GM21381 (cell line): ENCODE data around the gene SLC6A8.
"Not testable (repeated sequence)": the region's sequence is repeated elsewhere in the genome, so short reads cannot be mapped to it uniquely, and the experiment has no call there.

ENCODE experiments used
- ATAC-seq: cut with Tn5 transposase; IDR thresholded peaks from one replicate; pipeline ENCODE4 v1.9.1; 2021; ENCODE audit warnings: mild to moderate bottlenecking, moderate library complexity; ENCODE audit not compliant: unreplicated experiment

SLC6A8 gene

DNA sequence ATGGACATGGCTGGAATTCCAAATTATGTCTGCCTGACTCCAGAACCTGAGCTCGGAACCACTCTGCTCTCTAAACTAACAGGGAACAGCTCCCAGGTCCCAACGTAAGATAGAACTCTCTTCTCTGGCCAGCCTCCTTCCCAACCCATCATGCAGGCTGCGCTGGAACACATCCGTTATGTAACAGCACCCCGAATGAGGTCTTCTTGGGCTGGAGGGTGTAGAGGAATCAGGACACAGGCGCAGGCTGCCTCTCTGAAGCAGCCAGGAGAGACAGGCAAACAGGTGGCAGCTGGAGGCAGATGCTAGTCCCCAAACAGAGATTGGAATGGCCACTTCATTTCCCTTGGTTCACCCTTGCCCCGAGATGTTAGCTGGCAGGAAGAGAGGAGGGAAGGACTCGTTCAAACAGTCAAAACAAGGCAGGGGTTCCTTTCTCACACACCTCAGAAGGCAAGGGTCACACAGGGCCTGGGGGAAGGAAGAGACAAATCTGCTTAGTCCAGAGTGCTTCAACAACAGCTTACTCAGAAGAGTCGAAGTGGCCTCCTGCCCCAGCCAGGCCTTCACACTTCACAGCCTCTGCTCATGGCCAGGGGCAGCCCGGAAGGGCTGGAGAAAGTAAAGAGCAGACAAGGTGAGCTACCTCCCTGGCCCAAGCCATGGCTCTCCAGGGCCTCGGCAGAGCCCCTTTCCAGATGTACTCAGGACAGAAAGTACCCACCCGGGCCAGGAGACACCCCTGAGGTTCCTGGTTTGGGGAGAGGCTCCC is 17.1 kb downstream of the SLC6A8 start:
- not testable (repeated sequence) for ATAC-seq

DNA sequence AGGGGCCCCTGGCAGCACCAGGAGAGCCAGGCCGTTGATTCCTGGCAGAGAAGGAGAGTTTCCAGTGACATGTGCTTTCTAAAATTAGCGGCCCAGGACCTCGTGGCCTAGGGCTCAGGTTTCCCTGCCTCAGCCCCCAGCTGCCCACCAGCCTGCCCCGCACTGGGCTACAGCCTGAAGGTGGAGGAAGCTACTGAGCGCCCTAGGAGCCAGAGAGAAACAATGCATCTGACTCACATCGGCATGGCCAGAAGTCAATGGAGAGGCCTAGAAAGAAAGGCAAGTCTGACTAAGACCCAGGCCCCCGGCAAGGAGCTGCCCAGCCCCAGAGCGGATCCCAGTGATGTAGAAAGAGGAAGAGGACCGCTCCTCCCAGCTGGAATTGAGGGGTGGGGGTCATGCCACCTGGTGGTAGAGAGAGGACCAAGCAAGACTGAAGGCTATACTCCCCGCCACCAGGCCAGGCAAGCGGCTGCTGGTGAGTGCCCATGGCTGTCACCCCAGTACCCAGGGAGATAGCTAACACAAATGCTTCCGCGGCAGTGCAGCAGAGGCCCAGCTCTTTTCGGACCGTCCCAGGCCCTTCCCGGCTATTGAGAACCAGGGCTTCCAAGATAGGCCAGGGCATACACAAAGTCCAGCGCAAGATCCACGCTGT is 17.8 kb downstream of the SLC6A8 start:
- not testable (repeated sequence) for ATAC-seq

DNA sequence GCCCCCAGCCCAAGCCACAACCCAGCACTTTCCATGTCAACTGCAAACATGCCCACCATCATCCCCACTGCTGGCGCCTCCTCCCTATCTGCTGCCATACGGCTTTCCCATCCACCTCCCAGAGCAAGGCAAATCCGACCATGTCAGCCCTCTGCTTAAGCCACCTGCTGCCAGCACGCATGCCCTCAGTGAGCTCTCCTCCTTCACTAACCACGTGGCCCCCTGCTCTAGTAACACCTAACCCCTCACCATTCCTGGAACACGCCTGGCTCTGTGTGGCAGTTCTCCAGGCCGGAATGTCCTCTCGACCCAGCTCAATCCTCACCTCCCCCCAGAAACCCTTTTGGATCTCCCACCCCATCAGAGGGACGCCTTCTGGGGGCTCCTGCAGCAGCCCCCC is 19.1 kb downstream of the SLC6A8 start:
- no peak for ATAC-seq

DNA sequence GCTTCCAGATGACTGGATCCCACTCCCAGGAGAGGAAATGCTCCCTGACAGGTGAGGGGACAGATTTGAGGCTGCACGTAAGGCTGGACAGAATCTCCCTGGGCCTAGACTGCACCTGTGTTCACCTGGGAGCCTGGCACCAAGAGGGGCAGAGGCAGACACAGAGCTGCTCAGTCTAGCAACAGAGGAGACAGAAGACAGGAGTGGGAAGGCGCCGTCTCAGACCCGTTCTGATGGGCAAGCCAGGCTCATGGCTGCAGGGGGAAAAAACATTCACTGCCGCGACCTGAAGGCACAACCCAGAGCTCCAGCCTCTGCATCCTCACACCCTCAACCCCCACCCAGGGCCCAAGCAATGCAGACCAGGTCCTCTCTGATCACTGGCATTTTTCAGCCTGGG is 19.7 kb downstream of the SLC6A8 start:
- no peak for ATAC-seq

DNA sequence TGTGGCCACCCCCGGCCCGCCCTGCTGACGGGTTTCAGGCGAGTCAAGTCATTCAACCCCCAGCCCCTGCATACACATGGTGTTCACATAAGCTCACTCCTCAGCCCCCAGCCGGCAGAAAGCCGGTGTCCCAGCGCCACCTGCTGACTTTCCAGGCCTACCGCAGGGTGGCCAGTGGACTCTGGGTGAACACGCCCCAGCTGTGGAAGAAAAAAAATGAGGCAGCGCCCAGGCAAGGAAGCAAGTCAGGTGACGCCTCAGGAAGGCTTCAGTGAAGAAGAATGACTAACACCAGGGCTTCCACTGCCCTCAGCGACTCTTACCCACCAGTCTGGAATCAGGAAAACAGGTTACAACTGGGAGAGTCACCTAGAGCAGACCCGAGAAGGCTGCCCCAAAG is 20.7 kb downstream of the SLC6A8 start:
- ATAC-seq, result no peak

DNA sequence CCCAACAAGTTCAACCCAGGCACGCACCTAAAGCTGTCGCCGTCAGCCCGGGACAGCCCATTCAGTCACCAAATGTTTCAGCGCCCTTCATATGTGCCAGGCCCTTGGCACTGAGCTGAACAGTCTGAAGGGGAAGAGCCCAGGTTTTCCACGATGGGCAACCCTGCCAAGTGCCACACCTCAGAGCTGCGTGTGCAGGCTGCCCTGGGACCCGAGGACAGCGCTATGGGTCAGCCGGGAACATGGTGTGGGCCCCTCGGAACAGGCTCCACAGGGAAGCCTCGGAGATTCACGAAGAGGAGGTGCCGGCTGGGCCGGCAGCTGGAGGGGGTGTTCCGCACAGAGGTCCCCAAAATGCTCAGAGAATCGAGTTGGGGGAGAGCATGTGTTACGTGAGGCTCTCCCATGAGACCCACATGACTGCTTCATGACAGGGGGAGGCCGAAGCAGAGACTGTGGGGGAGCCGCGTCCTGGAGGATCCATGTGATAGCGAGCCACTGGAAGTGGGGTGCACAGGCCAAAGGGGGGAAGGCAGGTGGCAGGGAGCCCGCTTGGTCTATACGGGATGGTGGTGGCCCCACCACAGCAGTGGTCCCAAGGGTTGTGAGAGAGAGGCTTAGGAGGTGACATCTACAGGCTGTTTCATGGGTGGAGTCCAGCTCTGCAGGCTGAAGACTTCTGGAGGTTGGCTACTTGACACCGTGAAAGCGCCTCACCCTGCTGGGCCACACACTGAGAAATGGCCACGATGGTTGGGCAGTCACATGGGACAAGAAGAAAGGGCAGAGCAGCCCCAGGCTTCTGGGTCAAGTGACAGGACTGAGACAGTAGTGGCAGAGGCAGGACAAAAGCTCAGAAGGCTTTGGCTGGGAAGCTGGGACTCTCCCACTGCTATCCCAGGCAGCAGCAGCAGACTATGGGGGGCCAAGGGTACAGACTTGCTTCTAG is 22.3 kb downstream of the SLC6A8 start:
- no peak for ATAC-seq

DNA sequence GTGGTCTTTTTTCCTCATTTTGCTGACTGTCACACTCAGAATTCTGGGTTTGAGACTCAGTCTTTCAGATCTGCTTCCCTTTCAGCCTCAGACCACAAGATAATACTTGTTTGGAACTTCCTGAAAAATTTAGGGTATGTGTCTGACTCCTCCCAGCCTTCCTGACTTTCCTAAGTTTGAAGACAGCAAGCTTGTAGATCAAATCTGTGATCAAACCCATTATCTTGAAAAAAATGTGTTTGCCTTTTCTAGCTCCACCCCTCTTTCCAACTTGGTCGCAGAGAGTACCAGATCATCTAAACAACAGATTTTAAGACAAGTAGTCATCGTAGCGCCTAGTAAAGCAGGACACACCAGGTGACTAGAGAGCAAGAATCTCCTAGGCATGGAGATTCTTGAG is 26.5 kb downstream of the SLC6A8 start:
- ATAC-seq, result no peak

DNA sequence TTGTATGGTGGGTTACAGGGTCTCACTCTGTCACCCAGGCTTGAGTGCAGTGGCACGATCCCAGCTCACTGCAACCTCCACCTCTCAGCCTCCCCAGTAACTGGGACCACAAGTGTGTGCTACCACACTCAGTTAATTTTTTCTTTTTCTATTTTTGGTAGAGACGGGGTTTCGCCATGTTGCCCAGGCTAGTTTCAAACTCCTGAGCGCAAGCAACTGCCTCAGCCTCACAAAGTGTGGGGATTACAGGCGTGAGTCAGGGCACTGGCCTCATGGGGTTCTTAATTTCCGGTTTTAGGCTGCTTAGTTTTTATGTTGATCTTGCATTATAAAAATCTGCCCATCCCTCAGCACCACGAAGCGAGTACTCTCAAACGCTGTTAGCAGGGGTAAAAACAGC is 29.7 kb downstream of the SLC6A8 start:
- ATAC-seq, result no peak

DNA sequence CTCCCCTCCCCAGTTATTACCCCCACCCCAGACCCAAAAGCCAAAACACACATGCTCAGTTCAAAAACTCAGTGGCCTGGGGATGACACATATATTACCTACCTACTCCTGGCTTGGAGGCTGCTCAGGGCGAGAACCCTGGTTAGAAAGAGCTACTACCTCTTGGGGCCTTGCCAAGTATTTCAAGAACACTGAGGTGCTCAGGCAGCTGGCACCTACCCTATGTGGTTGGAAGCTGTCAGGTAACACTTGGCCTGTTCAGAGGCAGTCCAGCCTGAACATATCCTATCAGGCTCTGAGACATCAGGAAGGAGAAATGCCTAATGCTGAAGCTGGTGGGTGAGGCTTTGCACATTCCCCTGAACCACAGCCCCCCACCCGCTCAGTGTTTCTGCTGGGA is 31.5 kb downstream of the SLC6A8 start:
- no peak for ATAC-seq

DNA sequence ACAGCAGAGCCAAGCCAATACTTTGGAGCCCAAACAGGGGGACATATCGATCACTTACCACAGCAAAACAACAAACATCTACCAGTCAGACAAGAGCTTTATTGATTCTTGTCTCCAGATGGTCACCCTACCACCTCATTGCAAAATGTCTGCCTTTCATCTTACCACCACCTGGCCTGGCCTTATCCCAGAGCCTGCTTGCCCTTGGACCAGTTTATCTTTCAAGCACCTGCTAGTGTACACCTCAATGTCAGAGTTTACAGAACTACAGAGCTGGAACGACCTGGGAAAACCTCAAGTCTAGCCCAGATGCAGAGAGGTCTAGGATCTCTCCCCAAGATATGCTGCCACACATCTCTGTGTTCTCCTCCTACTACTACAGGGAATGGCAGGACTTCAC is 32.0 kb downstream of the SLC6A8 start:
- no peak for ATAC-seq

DNA sequence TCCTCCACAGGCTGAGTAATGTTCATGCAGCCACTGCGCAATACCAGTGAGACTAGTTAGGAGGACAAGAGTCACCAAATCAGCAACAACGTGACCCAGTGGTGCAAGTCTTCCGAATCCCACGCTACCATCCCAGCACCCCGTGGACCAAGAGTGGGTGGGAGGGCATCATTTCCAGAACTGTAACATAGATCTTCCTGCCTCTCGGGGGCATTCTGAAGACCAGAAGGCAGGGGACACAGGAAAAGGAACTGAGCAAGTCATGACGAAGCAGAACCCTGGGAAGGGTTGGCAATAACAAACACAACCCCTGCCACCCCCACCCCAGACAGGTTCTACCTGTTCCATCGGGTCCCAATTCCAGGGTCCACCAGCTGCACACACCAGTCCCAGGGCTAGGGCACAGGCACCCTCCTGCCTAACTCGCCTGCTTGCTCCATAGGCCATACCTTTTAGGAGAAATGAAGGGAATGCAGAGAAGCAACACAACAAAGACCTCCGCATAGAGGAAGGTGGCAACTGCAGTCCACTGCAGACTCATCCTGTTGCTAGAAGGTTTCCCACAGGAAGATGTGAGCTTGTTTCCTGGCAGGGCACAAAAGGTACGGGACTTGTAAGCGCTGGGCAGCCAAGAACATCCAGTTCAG is 35.1 kb downstream of the SLC6A8 start:
- no peak for ATAC-seq

DNA sequence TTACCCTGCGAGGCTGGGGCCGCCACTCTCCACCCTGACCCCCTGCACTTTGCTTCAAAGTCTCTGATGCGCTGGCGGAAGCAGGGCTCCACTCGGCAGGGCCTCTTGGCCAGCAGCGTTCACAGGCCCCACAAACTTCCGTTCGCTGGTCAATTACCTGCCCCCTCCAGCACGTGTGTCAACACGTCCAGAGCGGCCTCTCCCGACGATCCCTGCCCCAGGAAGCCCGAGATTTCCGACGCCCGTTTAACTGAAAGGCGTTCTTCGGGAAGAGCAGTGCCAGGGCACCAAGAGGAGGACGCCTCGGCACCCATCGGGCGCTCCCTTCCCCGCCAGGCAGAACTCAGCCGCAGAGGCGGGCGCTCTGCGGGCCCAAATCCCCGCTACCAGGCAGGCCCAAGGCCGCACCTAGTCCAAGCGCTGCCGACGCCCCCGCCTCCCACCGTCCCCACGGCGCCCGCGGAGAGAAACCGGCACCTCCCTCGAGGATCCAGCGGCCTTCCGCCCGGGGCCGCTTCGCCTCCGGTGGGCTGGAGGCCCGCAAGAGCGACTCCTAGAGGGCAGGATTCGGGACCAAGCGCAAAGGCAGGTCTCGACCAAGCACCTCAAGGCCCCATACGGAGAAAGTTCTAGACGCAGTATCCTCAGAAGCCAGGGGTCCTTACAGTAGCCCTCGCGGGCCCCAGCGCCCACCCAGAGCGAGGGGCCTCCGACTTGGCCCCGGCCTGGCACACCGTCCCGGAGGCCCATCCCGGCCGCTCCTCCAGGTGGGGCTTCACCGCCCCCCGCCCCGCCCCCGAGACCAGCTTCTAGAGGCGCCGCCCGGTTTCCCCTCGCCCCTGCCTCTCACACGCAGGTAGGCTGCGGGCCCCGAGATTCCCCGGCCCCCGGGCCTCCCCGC is 35.9 kb downstream of the SLC6A8 start:
- ATAC-seq, result peak; percentile 26

DNA sequence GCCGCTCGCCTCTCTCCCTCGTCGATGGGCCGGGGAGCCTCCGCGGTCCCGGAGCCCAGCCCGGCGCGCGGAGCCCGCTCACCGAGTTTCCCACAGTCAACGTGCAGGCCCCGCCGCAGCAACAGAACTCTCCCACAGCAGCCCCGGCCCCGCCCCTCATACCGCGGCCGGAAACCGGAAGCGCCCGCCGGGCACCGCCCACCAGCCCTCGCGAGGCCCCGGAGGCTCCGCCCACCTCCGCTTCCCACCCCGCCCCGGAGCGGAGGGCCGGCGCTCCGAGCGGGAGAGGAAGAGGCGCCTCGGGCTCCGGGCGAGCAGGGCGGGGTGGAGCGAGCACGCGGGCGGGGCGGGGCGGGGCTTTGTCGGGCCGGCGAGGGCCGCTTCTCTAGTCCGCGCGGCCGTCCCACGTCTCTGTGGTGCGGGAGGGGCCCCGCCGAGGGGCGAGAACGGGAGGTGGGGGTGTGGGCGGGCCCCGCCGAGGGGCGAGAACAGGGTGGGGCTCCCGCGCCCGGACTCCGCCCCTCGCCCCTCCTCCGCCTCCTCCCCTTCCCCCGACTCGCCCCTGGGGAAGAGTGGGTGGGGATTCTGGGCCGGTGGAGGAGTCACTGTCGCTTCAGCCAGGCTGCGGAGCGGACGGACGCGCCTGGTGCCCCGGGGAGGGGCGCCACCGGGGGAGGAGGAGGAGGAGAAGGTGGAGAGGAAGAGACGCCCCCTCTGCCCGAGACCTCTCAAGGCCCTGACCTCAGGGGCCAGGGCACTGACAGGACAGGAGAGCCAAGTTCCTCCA is 36.7 kb downstream of the SLC6A8 start, which contains the start of the genes ABCD1 and BCAP31:
Gene ABCD1, plus strand, starts transcription at position 605 of the 787 bp plus-strand sequence. CDS start 411 bp downstream, outside the sequence.
Gene BCAP31, minus strand, starts transcription at position 136 of the 787 bp plus-strand sequence. CDS start 1,143 bp downstream, outside the sequence.
- peak; percentile 54 for ATAC-seq

DNA sequence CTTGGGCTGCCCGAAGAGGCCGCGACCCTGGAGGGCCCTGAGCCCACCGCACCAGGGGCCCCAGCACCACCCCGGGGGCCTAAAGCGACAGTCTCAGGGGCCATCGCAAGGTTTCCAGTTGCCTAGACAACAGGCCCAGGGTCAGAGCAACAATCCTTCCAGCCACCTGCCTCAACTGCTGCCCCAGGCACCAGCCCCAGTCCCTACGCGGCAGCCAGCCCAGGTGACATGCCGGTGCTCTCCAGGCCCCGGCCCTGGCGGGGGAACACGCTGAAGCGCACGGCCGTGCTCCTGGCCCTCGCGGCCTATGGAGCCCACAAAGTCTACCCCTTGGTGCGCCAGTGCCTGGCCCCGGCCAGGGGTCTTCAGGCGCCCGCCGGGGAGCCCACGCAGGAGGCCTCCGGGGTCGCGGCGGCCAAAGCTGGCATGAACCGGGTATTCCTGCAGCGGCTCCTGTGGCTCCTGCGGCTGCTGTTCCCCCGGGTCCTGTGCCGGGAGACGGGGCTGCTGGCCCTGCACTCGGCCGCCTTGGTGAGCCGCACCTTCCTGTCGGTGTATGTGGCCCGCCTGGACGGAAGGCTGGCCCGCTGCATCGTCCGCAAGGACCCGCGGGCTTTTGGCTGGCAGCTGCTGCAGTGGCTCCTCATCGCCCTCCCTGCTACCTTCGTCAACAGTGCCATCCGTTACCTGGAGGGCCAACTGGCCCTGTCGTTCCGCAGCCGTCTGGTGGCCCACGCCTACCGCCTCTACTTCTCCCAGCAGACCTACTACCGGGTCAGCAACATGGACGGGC is 37.5 kb downstream of the SLC6A8 start:
- no peak for ATAC-seq

DNA sequence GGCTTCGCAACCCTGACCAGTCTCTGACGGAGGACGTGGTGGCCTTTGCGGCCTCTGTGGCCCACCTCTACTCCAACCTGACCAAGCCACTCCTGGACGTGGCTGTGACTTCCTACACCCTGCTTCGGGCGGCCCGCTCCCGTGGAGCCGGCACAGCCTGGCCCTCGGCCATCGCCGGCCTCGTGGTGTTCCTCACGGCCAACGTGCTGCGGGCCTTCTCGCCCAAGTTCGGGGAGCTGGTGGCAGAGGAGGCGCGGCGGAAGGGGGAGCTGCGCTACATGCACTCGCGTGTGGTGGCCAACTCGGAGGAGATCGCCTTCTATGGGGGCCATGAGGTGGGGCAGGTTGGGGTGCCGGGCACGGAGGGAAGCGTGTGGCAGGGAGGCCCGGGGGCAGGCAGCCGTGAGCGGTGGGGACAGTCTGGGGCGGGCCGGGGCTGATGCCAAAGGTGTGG is 38.1 kb downstream of the SLC6A8 start:
- no peak for ATAC-seq

DNA sequence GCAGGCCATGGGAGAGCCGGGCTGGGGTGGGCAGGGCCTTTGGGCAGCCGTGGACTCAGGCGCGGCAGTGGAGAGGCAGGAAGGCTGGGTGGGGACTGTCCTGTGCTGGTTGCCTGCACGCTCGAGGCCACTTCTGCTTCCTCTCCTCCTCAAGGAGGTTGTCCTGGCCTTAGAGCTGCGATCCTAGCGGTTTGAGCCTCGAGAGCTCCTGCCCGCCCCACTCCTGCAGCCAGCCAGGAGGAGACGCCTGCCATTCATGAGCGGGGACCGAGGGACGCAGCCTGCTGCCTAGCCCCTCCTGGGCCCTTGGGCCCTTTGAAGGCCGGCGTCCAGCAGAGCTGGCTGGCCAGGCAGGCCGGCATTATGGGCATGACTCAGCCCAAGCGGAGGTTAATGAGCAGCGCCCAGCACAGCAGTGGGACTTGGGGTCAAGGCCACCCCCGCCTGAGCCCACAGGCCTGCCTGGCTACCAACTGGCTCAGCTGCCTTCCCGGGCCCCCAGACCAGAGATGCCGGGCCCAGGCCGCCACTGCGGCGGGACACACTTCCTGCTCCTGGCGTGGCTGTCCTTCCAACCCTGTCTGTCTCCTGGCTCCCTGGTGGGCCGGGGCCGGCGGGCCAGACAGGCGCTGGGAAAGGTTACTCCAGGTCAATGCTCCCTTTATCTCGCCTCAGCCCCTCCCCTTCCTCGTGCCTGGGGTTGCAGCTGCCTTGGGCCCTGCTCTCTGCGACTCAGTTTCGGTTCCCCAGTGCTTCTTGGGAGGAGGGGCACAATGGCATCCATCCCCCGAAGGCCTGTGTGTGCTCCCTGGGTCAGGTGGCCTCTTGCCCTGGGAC is 38.8 kb downstream of the SLC6A8 start:
- peak; percentile 34 for ATAC-seq
